ENCODE data around the gene C2orf15.
"Not testable (repeated sequence)": the region's sequence is repeated elsewhere in the genome, so short reads cannot be mapped to it uniquely, and the experiment has no call there.

The C2orf15 gene

GRCh38 chr2:99169534-99169933, 28.0 kb downstream of the C2orf15 start:
- H3K27ac ChIP-seq (ENCODE audit: low read depth, low read length), result no peak overlapping the region
- no peaks in the 10 kb centered on the region for H3K27me3 ChIP-seq (ENCODE audit: control insufficient read depth in 1 of 2, insufficient read depth in 2 of 2, low read length in 2 of 2)
- H3K9me3 ChIP-seq (ENCODE audit: low read length), result no peaks in the 10 kb centered on the region
- H3K4me1 ChIP-seq (ENCODE audit: insufficient read depth, low read length), result no peaks in the 10 kb centered on the region
- H3K4me3 ChIP-seq (ENCODE audit: low read depth in 1 of 2, low read length in 2 of 2), result no peak overlapping the region
- H3K36me3 ChIP-seq (ENCODE audit: insufficient read depth, low read length), result peaks cover 32% of the 10 kb centered on the region
- H3K9ac ChIP-seq (ENCODE audit: low read length), result no peak overlapping the region

DNA sequence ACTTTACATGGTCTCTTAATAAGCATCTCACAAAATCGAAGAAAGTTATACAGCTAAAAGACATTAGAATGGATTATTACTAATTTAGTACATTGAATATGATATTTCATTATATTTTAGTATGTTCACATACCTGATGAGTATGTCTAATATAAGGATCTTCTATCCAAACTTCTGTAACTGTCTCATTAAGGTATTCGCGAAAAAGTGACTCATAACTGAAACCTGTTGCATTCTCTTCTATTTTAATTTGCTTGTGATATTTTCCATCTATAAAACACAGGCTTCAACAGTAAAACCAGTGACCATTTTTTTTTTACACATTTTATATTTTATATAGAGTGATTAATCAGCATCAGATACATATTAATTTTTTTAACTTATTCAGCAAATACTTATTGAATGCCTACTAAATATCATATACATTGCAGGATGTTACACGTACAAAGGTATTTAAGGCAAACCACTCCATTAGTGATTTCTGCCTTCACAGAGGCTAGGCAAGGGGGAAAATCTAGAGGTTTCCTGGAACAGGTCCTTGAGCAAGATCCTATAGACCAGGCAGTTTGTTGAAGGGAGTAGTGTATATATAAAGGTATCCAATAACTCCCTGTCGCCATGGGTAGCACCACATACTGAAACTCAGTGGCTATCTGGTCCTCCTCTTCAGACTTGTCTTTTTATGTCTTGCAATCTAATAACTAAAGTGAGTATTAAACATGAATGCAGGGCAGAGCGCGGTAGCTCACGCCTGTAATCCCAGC, 30.1 kb downstream of the C2orf15 start:
- H3K4me3 ChIP-seq (ENCODE audit: low read depth in 1 of 2, low read length in 2 of 2), result no peak overlapping the region

DNA sequence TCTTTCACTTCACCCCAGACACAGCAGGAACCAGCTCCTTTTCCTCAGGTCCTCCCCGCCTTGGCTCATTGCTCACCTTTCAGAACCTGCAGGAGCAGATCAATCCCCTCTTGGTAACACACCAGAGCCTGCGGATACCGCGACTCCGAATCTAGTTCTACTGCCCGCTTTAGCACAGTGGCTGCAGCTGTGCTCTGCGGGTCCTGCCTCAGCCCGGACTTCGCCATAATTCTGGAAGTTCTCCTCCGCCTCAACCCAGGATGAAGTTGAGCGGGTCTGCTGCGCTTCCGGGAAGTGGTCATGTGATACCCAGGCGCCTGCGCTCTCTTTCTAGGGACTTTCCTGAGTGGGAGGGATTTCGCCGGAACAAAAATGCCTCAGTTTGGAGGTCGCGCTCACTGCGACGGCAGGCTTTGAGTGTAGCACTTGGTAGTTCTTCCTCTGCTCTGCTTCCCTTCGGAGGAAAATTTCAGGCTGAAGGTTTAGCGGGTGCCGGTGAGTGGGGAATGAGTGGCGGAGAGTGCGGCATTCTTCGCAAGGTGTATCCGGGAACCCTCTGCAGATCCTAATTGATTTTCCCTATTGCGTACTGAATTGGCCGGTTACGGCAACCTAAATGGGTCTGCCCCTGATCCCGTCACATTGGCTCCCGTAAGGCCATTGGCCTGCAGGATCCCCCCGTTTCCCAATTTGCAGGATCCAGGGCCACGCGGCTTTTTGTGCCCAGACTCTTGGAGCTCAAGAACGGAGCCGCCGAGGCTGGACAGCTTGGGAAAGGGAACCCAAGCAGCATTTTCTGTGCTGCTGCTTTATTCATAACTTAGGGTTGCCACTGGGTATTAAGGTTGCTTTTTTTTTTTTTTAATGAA, 39.5 kb downstream of the C2orf15 start, which contains the start of the genes MITD1 and MRPL30:
MITD1 (minus strand) TSS at position 304 of the 869 bp plus-strand sequence; CDS start at position 227, 77 bp downstream.
MRPL30 (plus strand) TSS at position 430 of the 869 bp plus-strand sequence. CDS start 5,020 bp downstream, outside the sequence.
- H3K9ac ChIP-seq (ENCODE audit: low read length), result peak within 1 kb of the TSS; percentile 84
- no peaks in the 10 kb centered on the region for H3K27me3 ChIP-seq (ENCODE audit: control insufficient read depth in 1 of 2, insufficient read depth in 2 of 2, low read length in 2 of 2)
- no peaks in the 10 kb centered on the region for H3K9me3 ChIP-seq (ENCODE audit: low read length)
- peaks cover 27% of the 10 kb centered on the region for H3K4me1 ChIP-seq (ENCODE audit: insufficient read depth, low read length)
- no peaks in the 10 kb centered on the region for H3K36me3 ChIP-seq (ENCODE audit: insufficient read depth, low read length)
- peak within 1 kb of the TSS; percentile 86 for H3K27ac ChIP-seq (ENCODE audit: low read depth, low read length)
- peak within 1 kb of the TSS; percentile 76 to 92 for H3K4me3 ChIP-seq (ENCODE audit: low read depth in 1 of 2, low read length in 2 of 2)

More for the DNA sequence above, 30.1 kb downstream of the C2orf15 start:
- Histone ChIP-seq H3K4me1 (ENCODE audit: insufficient read depth, low read length) (no peaks in the 10 kb centered on the region), H3K36me3 (ENCODE audit: insufficient read depth, low read length) (peaks cover 32% of the 10 kb centered on the region), H3K9me3 (ENCODE audit: low read length) (no peaks in the 10 kb centered on the region), H3K27ac (ENCODE audit: low read depth, low read length) (no peak overlapping the region), H3K27me3 (ENCODE audit: control insufficient read depth in 1 of 2, insufficient read depth in 2 of 2, low read length in 2 of 2) (no peaks in the 10 kb centered on the region), H3K9ac (ENCODE audit: low read length) (no peak overlapping the region)

DNA sequence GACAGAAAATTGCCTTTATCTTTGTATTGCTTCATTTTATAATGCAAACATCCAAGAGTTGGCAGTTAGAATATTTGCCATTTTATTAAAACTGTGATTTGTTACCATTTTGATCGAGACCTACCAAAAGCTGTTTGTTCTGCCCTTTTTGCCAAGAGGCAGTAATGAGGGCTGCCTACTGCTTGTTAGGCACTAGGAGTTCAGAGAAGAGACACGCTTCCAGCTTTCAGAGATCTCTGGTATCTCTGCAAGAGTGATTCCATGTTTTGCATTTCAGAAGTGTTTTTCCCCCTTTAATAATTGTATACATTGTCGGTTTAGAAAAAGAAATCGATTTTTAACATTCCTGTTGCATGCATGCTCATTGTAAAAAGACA, 40.1 kb downstream of the C2orf15 start:
- H3K27me3 ChIP-seq (ENCODE audit: control insufficient read depth in 1 of 2, insufficient read depth in 2 of 2, low read length in 2 of 2), result no peaks in the 10 kb centered on the region
- no peaks in the 10 kb centered on the region for H3K36me3 ChIP-seq (ENCODE audit: insufficient read depth, low read length)
- peak overlapping the region; percentile 76 to 92 for H3K4me3 ChIP-seq (ENCODE audit: low read depth in 1 of 2, low read length in 2 of 2)
- H3K9ac ChIP-seq (ENCODE audit: low read length), result peak overlapping the region; percentile 84
- H3K27ac ChIP-seq (ENCODE audit: low read depth, low read length), result peak overlapping the region; percentile 86
- peaks cover 27% of the 10 kb centered on the region for H3K4me1 ChIP-seq (ENCODE audit: insufficient read depth, low read length)
- H3K9me3 ChIP-seq (ENCODE audit: low read length), result no peaks in the 10 kb centered on the region

- Histone ChIP-seq H3K36me3 (ENCODE audit: insufficient read depth, low read length) (peaks cover 4% of the 10 kb centered on the region), H3K4me1 (ENCODE audit: insufficient read depth, low read length) (peaks cover 27% of the 10 kb centered on the region), H3K27ac (ENCODE audit: low read depth, low read length) (no peak overlapping the region), H3K4me3 (ENCODE audit: low read depth in 1 of 2, low read length in 2 of 2) (no peak overlapping the region), H3K27me3 (ENCODE audit: control insufficient read depth in 1 of 2, insufficient read depth in 2 of 2, low read length in 2 of 2) (no peaks in the 10 kb centered on the region), H3K9me3 (ENCODE audit: low read length) (no peaks in the 10 kb centered on the region), H3K9ac (ENCODE audit: low read length) (no peak overlapping the region)
Observed at GRCh38 chr2:99183025-99183424, 41.5 kb downstream of the C2orf15 start.

GRCh38 chr2:99184811-99185210, 43.3 kb downstream of the C2orf15 start:
- Histone ChIP-seq H3K4me3 (ENCODE audit: low read depth in 1 of 2, low read length in 2 of 2) (no peak overlapping the region), H3K27ac (ENCODE audit: low read depth, low read length) (no peak overlapping the region), H3K27me3 (ENCODE audit: control insufficient read depth in 1 of 2, insufficient read depth in 2 of 2, low read length in 2 of 2) (no peaks in the 10 kb centered on the region), H3K4me1 (ENCODE audit: insufficient read depth, low read length) (peaks cover 17% of the 10 kb centered on the region), H3K36me3 (ENCODE audit: insufficient read depth, low read length) (peaks cover 14% of the 10 kb centered on the region), H3K9ac (ENCODE audit: low read length) (no peak overlapping the region), H3K9me3 (ENCODE audit: low read length) (no peaks in the 10 kb centered on the region)

DNA sequence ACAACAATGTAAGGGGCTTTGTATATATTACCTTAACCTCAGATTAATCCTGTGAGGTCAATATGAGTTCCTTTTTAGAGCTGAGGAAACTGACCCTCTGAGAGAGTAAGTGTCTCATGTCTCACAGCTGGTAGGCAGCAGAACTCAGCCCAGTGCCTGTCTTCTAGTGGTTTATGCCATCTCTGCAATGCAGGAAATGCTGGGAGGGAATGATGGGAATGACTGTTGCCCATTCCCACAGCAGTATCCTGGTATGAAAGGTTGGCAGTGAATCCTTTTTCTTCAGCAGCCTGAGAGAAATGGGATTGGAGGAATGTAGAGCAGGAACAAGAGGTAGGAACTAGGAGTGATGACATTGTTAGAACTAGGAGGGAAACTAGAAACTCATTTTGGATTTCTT, 45.5 kb downstream of the C2orf15 start:
- Histone ChIP-seq H3K27ac (ENCODE audit: low read depth, low read length) (no peak overlapping the region), H3K4me3 (ENCODE audit: low read depth in 1 of 2, low read length in 2 of 2) (no peak overlapping the region), H3K36me3 (ENCODE audit: insufficient read depth, low read length) (peaks cover 20% of the 10 kb centered on the region), H3K9me3 (ENCODE audit: low read length) (no peaks in the 10 kb centered on the region), H3K9ac (ENCODE audit: low read length) (no peak overlapping the region), H3K27me3 (ENCODE audit: control insufficient read depth in 1 of 2, insufficient read depth in 2 of 2, low read length in 2 of 2) (no peaks in the 10 kb centered on the region), H3K4me1 (ENCODE audit: insufficient read depth, low read length) (peaks cover 7% of the 10 kb centered on the region)

DNA sequence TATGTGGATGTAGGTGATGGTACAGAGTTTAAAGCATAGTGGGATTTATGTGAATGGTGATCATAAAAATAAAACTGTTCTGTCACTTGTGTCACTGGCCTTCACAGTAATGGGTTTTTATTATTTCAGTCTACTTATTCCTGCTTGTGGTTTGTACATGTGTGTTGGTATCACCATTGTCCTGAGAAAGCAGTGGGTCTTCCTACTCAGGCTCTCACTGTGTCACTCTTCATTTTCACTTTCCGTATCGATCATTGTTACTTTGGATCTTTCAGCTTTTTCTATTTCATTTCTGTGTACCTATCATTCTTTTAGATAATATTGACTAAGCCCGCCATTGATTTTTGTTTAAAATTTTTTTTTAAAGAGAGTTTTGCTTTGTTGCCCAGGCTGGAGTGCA, 46.9 kb downstream of the C2orf15 start:
- Histone ChIP-seq H3K4me1 (ENCODE audit: insufficient read depth, low read length) (no peaks in the 10 kb centered on the region), H3K36me3 (ENCODE audit: insufficient read depth, low read length) (peaks cover 20% of the 10 kb centered on the region), H3K27me3 (ENCODE audit: control insufficient read depth in 1 of 2, insufficient read depth in 2 of 2, low read length in 2 of 2) (no peaks in the 10 kb centered on the region), H3K4me3 (ENCODE audit: low read depth in 1 of 2, low read length in 2 of 2) (no peak overlapping the region), H3K27ac (ENCODE audit: low read depth, low read length) (no peak overlapping the region), H3K9me3 (ENCODE audit: low read length) (no peaks in the 10 kb centered on the region), H3K9ac (ENCODE audit: low read length) (no peak overlapping the region)

GRCh38 chr2:99190548-99190947, 49.0 kb downstream of the C2orf15 start:
- Histone ChIP-seq H3K36me3 (ENCODE audit: insufficient read depth, low read length) (peaks cover 23% of the 10 kb centered on the region), H3K4me1 (ENCODE audit: insufficient read depth, low read length) (no peaks in the 10 kb centered on the region), H3K4me3 (ENCODE audit: low read depth in 1 of 2, low read length in 2 of 2) (no peak overlapping the region), H3K9ac (ENCODE audit: low read length) (no peak overlapping the region), H3K27ac (ENCODE audit: low read depth, low read length) (no peak overlapping the region), H3K9me3 (ENCODE audit: low read length) (no peaks in the 10 kb centered on the region), H3K27me3 (ENCODE audit: control insufficient read depth in 1 of 2, insufficient read depth in 2 of 2, low read length in 2 of 2) (no peaks in the 10 kb centered on the region)

GRCh38 chr2:99192364-99192763, 50.9 kb downstream of the C2orf15 start:
- not testable (repeated sequence) for H3K27me3 ChIP-seq (ENCODE audit: control insufficient read depth in 1 of 2, insufficient read depth in 2 of 2, low read length in 2 of 2); H3K4me3 ChIP-seq (ENCODE audit: low read depth in 1 of 2, low read length in 2 of 2); H3K4me1 ChIP-seq (ENCODE audit: insufficient read depth, low read length); H3K9ac ChIP-seq (ENCODE audit: low read length); H3K9me3 ChIP-seq (ENCODE audit: low read length); H3K27ac ChIP-seq (ENCODE audit: low read depth, low read length)
- H3K36me3 ChIP-seq (ENCODE audit: insufficient read depth, low read length), result peaks cover 37% of the 10 kb centered on the region

- H3K27me3 ChIP-seq (ENCODE audit: control insufficient read depth in 1 of 2, insufficient read depth in 2 of 2, low read length in 2 of 2), result no peaks in the 10 kb centered on the region
- no peaks in the 10 kb centered on the region for H3K9me3 ChIP-seq (ENCODE audit: low read length)
- H3K9ac ChIP-seq (ENCODE audit: low read length), result no peak overlapping the region
- H3K27ac ChIP-seq (ENCODE audit: low read depth, low read length), result no peak overlapping the region
- no peaks in the 10 kb centered on the region for H3K4me1 ChIP-seq (ENCODE audit: insufficient read depth, low read length)
- H3K36me3 ChIP-seq (ENCODE audit: insufficient read depth, low read length), result peaks cover 32% of the 10 kb centered on the region
- no peak overlapping the region for H3K4me3 ChIP-seq (ENCODE audit: low read depth in 1 of 2, low read length in 2 of 2)
Observed at GRCh38 chr2:99198103-99198841, 56.8 kb downstream of the C2orf15 start.
